HG03196 (cell line): Measurements from ENCODE around the gene SMIM14.
"Not testable (repeated sequence)": the region's sequence is repeated elsewhere in the genome, so short reads cannot be mapped to it uniquely, and the experiment has no call there.

Experiments
- ATAC-seq: cut with Tn5 transposase; IDR thresholded peaks from one replicate; pipeline ENCODE4 v1.9.1; 2021; ENCODE audit not compliant: unreplicated experiment

Gene SMIM14

GRCh38 chr4:39510348-39510929, 128.2 kb downstream of the SMIM14 start:
- no peak for ATAC-seq

- no peak for ATAC-seq
These were observed 133.1 kb downstream of the SMIM14 start for GRCh38 chr4:39505581-39505980.

GRCh38 chr4:39504538-39504937, 134.1 kb downstream of the SMIM14 start:
- ATAC-seq: no peak

GRCh38 chr4:39502664-39503035, 136.0 kb downstream of the SMIM14 start:
- ATAC-seq: not testable (repeated sequence)

- ATAC-seq: no peak
These were observed 136.5 kb downstream of the SMIM14 start for GRCh38 chr4:39502019-39502663.

GRCh38 chr4:39498727-39499020, 140.0 kb downstream of the SMIM14 start:
- no peak for ATAC-seq

- ATAC-seq: no peak
These were observed 140.5 kb downstream of the SMIM14 start for GRCh38 chr4:39497909-39498726.
